Epithelial cell of esophagus (primary cell): ENCODE data around the gene OSBPL3.
A peak's percentile ranks its signal among the peaks of the same experiment; 100 is the strongest.

Source experiments
- DNase-seq: peaks from one replicate; pipeline ENCODE4 v3.0.0; 2010; ENCODE audit warnings: low read depth
- H3K4me3 ChIP-seq: 2 replicates; pipeline ENCODE4 v1.5.1; 2011; ENCODE audit warnings: mild to moderate bottlenecking, low read length, control low read depth
- TF ChIP-seq, protein P1 (sequence below): IDR thresholded peaks from 2 replicates; pipeline ENCODE4 v1.5.1; 2011; ENCODE audit warnings: low read depth, mild to moderate bottlenecking, low read length, control low read depth, inconsistent platforms; ENCODE audit not compliant: insufficient read depth; ENCODE audit errors: missing control alignments

Gene OSBPL3

DNA sequence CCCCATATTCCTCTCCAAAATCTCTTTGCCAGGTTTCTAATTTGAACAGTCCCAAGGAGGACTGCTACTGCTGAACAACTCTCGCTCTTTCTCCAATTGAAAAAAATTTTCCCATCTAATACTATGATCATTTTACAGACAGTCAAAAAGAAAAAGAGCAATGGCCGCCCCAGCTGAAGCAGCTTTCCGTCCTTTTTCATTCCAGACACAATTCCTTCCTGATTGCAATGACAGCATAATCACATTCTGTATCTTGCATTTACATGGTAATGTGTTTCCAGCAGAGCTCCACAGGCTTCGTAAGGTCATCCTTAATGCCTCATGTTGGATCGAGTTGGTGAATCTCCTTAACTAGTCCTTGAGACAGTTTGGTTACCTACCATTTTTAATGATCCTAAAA is 177.7 kb downstream of the OSBPL3 start:
- no peak for DNase-seq
- TF ChIP-seq, protein P1, sequence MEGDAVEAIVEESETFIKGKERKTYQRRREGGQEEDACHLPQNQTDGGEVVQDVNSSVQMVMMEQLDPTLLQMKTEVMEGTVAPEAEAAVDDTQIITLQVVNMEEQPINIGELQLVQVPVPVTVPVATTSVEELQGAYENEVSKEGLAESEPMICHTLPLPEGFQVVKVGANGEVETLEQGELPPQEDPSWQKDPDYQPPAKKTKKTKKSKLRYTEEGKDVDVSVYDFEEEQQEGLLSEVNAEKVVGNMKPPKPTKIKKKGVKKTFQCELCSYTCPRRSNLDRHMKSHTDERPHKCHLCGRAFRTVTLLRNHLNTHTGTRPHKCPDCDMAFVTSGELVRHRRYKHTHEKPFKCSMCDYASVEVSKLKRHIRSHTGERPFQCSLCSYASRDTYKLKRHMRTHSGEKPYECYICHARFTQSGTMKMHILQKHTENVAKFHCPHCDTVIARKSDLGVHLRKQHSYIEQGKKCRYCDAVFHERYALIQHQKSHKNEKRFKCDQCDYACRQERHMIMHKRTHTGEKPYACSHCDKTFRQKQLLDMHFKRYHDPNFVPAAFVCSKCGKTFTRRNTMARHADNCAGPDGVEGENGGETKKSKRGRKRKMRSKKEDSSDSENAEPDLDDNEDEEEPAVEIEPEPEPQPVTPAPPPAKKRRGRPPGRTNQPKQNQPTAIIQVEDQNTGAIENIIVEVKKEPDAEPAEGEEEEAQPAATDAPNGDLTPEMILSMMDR: no peak
- H3K4me3 ChIP-seq: no peak overlapping the region

DNA sequence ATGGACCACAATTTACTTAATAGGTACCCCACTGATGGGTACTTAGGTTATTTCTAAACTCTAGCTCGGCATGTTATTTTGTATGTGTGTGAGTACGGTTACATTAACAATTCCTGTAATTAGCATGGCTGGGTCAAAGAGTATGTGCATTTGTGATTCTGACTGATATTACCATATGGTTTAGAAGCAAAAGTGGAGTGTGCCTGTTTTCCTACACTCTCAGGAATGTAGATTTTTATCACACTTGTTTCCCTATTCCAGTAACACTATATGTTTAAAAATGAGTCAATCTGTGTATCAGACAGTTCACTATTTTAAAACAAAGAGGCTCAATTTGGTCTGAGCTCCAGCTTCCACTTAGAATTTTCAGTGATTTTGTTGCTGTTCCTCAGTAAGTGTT is 178.1 kb downstream of the OSBPL3 start:
- no peak overlapping the region for H3K4me3 ChIP-seq
- TF ChIP-seq, protein P1: no peak
- no peak for DNase-seq

DNA sequence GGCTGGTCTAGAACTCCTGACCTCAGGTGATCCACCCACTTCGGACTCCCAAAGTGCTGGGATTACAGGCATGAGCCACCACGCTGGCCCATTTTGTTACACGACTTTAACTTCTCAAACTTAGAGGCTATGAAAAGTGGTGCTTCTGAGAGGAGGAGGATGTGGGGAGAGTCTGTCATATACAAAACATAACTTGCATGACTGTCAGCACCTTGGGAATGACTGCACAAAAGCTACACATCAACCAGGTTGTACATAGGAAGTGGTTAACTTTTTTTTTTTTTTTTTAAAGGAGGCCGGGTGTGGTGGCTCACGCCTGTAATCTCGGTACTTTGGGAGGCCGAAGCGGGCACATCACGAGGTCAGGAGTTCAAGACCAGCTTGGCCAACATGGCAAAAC is 179.3 kb downstream of the OSBPL3 start:
- TF ChIP-seq, protein P1: no peak
- no peak for DNase-seq
- no peak overlapping the region for H3K4me3 ChIP-seq

DNA sequence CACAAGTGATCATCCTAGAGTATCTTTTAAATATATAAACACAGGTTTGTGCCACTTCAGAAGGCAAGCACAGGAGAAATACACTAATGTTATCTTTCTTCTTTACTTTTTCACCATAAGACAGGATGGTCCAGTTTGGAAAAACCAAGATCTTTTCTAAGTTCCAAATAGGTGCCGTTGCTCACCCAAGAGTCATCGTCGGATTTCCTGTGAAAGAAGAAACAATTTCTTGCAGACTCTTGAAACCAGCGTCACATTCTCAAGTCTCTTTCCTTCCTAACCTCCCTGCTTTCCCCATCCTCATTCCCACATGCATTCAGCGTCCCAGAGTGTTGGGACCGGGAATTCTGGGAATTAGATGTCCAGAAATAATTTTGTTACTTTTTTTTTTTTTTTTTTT is 179.9 kb downstream of the OSBPL3 start:
- H3K4me3 ChIP-seq: no peak overlapping the region
- TF ChIP-seq, protein P1: no peak
- no peak for DNase-seq

DNA sequence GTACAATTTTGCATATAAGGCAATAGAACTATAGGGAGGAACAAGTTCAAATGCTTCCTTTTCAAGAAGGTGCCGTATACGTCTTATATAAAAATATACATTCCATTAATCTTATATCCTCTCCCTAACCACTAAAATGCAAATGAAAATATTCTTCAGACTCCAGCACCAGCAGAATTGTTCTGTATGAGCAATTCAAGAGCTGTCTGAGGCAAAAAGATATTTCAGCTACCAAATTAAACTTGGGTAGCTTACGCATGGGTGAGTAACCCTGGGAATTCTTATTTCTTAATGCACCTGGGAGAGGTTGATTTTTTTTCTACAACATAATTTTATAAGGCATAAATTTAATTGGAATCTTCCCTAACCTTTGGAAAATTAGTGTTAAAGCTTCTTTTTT is 180.5 kb downstream of the OSBPL3 start:
- TF ChIP-seq, protein P1: no peak
- no peak overlapping the region for H3K4me3 ChIP-seq
- DNase-seq: no peak

DNA sequence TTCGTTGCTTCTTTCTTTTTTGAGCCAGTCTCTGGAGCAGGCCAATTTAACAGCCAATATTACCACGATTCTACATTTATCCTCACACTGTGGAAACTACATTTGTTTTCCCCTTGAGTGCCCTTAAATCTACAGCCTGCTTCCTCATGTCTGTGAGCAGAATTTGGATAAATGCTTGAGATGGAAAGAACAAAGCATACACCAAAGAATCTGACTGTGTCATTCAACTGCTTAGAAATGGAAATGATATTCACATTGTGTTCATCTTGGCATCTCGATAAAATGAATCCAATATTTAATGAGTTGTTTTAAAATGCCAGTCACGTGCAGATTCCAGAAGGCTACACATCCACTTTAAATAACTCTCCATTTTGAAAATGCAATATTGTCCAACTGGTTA is 181.7 kb downstream of the OSBPL3 start:
- H3K4me3 ChIP-seq: no peak overlapping the region
- DNase-seq: no peak
- TF ChIP-seq, protein P1: no peak

DNA sequence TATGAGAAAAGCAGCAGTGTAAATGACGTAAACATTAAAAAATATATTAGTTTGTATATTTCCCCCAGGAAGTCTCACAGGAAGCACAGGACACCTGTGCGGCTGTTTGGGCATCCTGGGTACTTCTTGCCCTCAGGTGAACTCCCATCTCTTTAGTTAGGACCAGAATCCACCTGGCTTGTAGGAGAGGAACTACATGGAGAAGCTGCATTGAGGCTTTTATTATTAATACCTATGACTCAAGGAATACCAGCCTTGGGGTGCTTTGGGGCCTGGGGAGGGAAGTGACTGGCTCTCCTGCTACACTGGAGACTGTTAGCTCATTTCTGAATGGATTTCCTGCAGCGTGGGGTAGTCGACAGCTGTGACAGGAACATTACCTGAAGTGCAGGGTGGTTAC is 182.7 kb downstream of the OSBPL3 start:
- no peak overlapping the region for H3K4me3 ChIP-seq
- TF ChIP-seq, protein P1: peak; percentile 17
- DNase-seq: peak; percentile 33
